RWPE1 (cell line): Measurements from ENCODE around the gene SHLD1.

Experiments used
- CTCF ChIA-PET: fragments of 350-600 bp; sonication (Branson Sonifier 250); formaldehyde crosslinking; extraction: SDS; loops from one replicate; lab custom pipeline; 2021; lab: Yijun Ruan, JAX
- POLR2A ChIA-PET: fragments of 400-600 bp; formaldehyde crosslinking; extraction: SDS; loops from one replicate; lab custom pipeline; 2020; ENCODE audit warnings: antibody characterized with exemption; ENCODE audit not compliant: low non-redundant PET; lab: Yijun Ruan, JAX
- DNase-seq: peaks from one replicate; pipeline ENCODE4 v3.0.0; 2012; ENCODE audit warnings: low spot score
- H3K27ac ChIP-seq: fragments of 450-650 bp; 2 replicates; pipeline ENCODE4 v1.5.1; 2017
- TF ChIP-seq, protein P1 (sequence below): fragments of 450-650 bp; conservative IDR thresholded peaks from 2 replicates; pipeline ENCODE4 v1.5.1; 2017; ENCODE audit warnings: low read depth, mild to moderate bottlenecking

The SHLD1 gene

DNA sequence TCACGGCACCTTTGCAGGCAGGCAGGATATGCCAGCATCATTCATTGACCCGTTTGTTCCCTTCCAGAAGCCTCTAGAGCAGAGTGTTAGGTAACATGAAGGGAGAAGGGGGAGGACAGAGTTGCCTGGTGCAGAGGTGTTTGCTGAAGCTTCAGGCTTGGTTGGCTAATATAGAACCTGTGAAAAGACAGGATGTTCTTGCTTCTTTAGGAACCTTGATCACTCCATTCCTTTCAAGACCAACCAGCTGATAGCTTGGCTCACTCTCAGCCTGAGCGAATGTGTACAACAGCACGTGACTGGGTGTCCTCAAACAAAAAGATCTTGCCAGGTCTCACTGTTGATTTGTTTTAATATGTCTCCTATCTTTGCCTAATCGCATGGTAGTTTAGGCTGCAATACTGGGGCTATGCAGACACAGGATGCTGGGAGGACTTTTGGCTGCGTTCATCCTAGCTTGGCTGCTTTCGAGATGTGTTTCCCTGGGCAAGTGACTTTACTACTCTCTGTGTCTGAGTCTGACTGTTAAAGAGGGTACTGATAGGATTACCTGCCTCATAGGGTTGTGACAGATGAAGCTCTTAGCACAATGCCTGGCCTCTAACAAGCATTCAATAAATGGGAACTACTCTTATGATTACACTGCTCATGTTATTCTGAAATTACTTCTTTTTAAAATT, 16.0 kb downstream of the SHLD1 start:
- DNase-seq = no peak
- POLR2A ChIA-PET = no interaction called here
- TF ChIP-seq, protein P1, sequence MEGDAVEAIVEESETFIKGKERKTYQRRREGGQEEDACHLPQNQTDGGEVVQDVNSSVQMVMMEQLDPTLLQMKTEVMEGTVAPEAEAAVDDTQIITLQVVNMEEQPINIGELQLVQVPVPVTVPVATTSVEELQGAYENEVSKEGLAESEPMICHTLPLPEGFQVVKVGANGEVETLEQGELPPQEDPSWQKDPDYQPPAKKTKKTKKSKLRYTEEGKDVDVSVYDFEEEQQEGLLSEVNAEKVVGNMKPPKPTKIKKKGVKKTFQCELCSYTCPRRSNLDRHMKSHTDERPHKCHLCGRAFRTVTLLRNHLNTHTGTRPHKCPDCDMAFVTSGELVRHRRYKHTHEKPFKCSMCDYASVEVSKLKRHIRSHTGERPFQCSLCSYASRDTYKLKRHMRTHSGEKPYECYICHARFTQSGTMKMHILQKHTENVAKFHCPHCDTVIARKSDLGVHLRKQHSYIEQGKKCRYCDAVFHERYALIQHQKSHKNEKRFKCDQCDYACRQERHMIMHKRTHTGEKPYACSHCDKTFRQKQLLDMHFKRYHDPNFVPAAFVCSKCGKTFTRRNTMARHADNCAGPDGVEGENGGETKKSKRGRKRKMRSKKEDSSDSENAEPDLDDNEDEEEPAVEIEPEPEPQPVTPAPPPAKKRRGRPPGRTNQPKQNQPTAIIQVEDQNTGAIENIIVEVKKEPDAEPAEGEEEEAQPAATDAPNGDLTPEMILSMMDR = no peak
- no peak overlapping the region for H3K27ac ChIP-seq
- CTCF ChIA-PET = no interaction called here

GRCh38 chr20:5767493-5768098, 17.4 kb downstream of the SHLD1 start:
- POLR2A ChIA-PET = no interaction called here
- no peak for DNase-seq
- CTCF ChIA-PET = interaction anchor here (0.6 kb wide), 1 partner anchor 51 kb away, joined by 3 read pairs; no protein-coding TSS in a partner anchor
- no peak overlapping the region for H3K27ac ChIP-seq
- TF ChIP-seq, protein P1 = no peak

DNA sequence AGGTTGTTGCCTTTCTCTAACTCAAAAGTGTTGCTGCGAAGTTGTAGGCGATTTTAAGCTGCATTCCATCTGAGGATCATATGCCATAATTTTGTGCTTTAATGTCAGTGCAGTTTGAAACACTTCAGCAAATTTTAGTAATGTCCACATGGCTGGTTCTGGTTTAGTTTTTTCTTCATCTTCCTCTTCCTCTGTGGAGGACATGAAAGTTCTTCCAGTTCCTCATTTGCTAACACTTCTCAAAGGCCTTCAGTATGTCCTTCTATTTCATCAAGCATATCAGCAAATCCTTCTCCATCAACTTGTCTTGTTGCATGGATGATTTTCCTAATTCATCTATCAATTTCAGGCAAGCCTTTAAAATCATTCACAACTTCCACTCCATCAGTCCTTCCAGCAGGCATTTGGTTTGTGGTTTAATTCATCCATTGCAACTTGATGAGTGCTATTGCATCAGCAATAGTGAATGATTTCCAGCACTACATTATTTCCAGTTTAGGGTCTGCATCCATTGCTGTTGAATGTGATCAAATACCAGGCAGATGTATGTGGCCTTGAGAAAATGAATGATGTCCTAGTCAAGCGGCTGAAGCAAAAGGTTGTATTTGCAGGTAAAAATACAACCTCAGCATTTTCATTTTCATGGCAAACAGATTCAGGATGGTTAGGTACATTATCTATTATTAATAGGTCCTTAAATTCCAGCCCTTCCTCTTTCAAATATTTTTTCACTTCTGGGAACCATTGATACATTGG, 20.2 kb downstream of the SHLD1 start:
- no peak for DNase-seq
- TF ChIP-seq, protein P1 = no peak
- POLR2A ChIA-PET = no interaction called here
- CTCF ChIA-PET = no interaction called here
- H3K27ac ChIP-seq = no peak overlapping the region

GRCh38 chr20:5770987-5771318, 20.8 kb downstream of the SHLD1 start:
- POLR2A ChIA-PET = no interaction called here
- CTCF ChIA-PET = no interaction called here
- DNase-seq = no peak
- H3K27ac ChIP-seq = no peak overlapping the region
- TF ChIP-seq, protein P1 = no peak

- TF ChIP-seq, protein P1 = no peak
- no peak for DNase-seq
- H3K27ac ChIP-seq = no peak overlapping the region
- ChIA-PET CTCF (no interaction called here), POLR2A (no interaction called here)
These were observed 22.5 kb downstream of the SHLD1 start for GRCh38 chr20:5772704-5773103.

DNA sequence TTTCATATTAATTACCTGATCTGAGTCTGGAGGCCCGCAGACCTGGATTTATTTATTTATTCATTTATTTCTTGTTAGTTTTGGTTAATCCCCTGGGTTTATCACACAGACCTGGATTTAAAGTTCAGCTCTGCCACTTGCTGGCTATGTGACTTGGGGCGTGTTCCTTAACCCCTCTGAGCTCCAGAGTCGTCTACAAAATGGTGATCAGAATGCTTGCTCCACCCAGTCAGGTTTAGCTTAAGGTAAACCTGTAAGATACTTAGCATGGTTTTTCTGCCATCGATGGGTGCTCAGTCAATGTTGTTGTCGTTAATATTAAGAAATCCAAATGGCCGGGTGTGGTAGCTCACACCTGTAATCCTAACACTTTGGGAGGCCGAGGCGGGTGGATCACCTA, 23.4 kb downstream of the SHLD1 start:
- POLR2A ChIA-PET = no interaction called here
- no peak overlapping the region for H3K27ac ChIP-seq
- DNase-seq = no peak
- TF ChIP-seq, protein P1 = no peak
- CTCF ChIA-PET = interaction anchor here (0.7 kb wide), 1 partner anchor 80 kb away, joined by 3 read pairs; no protein-coding TSS in a partner anchor
